ENCODE measurements around the gene ZC2HC1C. TPM values are rescaled to one million over a fixed set of nuclear protein-coding genes. Genes with fewer than 3 reads are reported as not detected.

Gene ZC2HC1C
- total and polyA plus RNA-seq, 9 of the 15 experiments (the other 6 are each of a cell fraction or from before 2014, with no cell fraction given), result 6.3 to 9.2 (median 7.7) TPM

DNA sequence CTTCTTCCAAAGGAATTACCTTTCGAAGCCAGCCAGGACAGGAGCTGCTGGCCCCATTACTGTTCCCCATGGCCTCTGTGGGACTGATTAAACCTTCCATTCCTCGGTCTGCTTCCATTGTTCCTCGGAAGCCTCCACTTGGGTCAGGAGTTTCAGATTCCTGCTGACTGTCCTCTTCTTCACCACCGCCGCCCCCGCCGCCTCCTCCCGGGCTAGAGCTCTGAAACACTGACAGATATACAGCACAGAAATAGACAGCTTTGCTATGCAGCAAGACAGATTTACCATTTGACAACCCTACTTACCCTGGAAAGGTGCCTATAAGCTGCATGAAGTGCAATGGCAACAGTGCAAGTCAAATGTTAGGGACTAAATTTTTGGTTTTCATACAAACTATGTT lies 21.8 kb downstream of the ZC2HC1C start:
- Histone ChIP-seq H3K4me1 (replicated peaks in 1 of 2; ENCODE audit: control insufficient read depth in 2 of 2, insufficient read depth in 2 of 2, low read length in 2 of 2) (no peaks in the 10 kb centered on the region), H3K27me3 (ENCODE audit: control insufficient read depth in 2 of 2, insufficient read depth in 2 of 2, low read length in 2 of 2) (no peaks in the 10 kb centered on the region), H3K9me3 (replicated peaks; ENCODE audit: control insufficient read depth, insufficient read depth, low read depth, low read length) (no peaks in the 10 kb centered on the region), H2AFZ (ENCODE audit: low read depth, low read length) (no peak overlapping the region), H3K36me3 (ENCODE audit: control insufficient read depth, insufficient read depth, low read length) (peaks cover 34% of the 10 kb centered on the region; the same call in 2 of the 3 replicates), H3K4me3 (no peak overlapping the region), H3K9me1 (ENCODE audit: control insufficient read depth, insufficient read depth, low read length) (no peaks in the 10 kb centered on the region), H4K20me1 (replicated peaks; ENCODE audit: control insufficient read depth, insufficient read depth, low read length) (no peaks in the 10 kb centered on the region), H3K4me2 (ENCODE audit: insufficient read depth, low read length) (no peak overlapping the region), H3K27ac (ENCODE audit: extremely low read depth, low read depth, low read length) (no peak overlapping the region), H3K79me2 (ENCODE audit: control insufficient read depth, insufficient read depth, low read length) (no peaks in the 10 kb centered on the region), H3K9ac (ENCODE audit: insufficient read depth in 1 of 2, low read depth in 2 of 2, low read length in 2 of 2) (no peak overlapping the region)
- CTCF ChIA-PET (ENCODE audit: low intra/inter-chr PET ratio), result no interaction called here
- no TSS peak for BruUV-seq (replicated peaks)
- 79% methylated on average over 7 of the region's 8 CpGs for WGBS (ENCODE audit: insufficient coverage, low coverage, missing lambda C conversion rate)
- no peak for DNase-seq (ENCODE audit: extremely low read depth in 1 of 4, low spot score in 3 of 4)
- TF ChIP-seq PTRF (tag; IDR thresholded peaks at IDR 0.05), result no peak
- TF ChIP-seq, protein P1, sequence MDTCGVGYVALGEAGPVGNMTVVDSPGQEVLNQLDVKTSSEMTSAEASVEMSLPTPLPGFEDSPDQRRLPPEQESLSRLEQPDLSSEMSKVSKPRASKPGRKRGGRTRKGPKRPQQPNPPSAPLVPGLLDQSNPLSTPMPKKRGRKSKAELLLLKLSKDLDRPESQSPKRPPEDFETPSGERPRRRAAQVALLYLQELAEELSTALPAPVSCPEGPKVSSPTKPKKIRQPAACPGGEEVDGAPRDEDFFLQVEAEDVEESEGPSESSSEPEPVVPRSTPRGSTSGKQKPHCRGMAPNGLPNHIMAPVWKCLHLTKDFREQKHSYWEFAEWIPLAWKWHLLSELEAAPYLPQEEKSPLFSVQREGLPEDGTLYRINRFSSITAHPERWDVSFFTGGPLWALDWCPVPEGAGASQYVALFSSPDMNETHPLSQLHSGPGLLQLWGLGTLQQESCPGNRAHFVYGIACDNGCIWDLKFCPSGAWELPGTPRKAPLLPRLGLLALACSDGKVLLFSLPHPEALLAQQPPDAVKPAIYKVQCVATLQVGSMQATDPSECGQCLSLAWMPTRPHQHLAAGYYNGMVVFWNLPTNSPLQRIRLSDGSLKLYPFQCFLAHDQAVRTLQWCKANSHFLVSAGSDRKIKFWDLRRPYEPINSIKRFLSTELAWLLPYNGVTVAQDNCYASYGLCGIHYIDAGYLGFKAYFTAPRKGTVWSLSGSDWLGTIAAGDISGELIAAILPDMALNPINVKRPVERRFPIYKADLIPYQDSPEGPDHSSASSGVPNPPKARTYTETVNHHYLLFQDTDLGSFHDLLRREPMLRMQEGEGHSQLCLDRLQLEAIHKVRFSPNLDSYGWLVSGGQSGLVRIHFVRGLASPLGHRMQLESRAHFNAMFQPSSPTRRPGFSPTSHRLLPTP (IDR thresholded peaks at IDR 0.05; ENCODE audit: borderline replicate concordance, extremely low read depth, insufficient read length), result no peak
- no peak for TF ChIP-seq TCFL5 (CRISPR knock-in tag; conservative IDR thresholded peaks at IDR 0.05)
- FAIRE-seq, result no peak
- ATAC-seq, result no peak
- in situ Hi-C loops (cut with MboI) (no loop called here), intact Hi-C loops (cut with micrococcal nuclease) (no loop called here)
- POLR2A ChIA-PET, result interaction anchor here (1.1 kb wide), 1 partner anchor 8 kb away, joined by 3 read pairs; no protein-coding TSS in a partner anchor

Measured in K562 (cell line).